Memory B cell (primary cell): ENCODE results near the gene SGTA.
A peak's percentile ranks its signal among the peaks of the same experiment; 100 is the strongest.

Experiments used
- ATAC-seq: fragments of 150-1000 bp; cut with Tn5 transposase; 2 replicates; pipeline ENCODE4 v1.10.0; 2021; ENCODE audit warnings: low read depth, mild to moderate bottlenecking, moderate library complexity
- DNase-seq, 2 donors: peaks; one replicate each; pipeline ENCODE4 v3.0.0; 2022; ENCODE audit warnings: low spot score in 2 of 2
- H3K27ac Mint-ChIP-seq: one replicate; pipeline ENCODE4 v1.8.0; 2022; ENCODE audit warnings: mild to moderate bottlenecking, moderate library complexity, mixed read lengths
- H3K27me3 Mint-ChIP-seq: one replicate; pipeline ENCODE4 v1.8.0; 2022; ENCODE audit warnings: mixed read lengths
- H3K36me3 Mint-ChIP-seq: one replicate; pipeline ENCODE4 v1.8.0; 2022; ENCODE audit warnings: mild to moderate bottlenecking, mixed read lengths
- H3K4me1 Mint-ChIP-seq: one replicate; pipeline ENCODE4 v1.8.0; 2022; ENCODE audit warnings: mixed read lengths
- H3K4me3 Mint-ChIP-seq: one replicate; pipeline ENCODE4 v1.8.0; 2022; ENCODE audit warnings: mild to moderate bottlenecking, moderate library complexity, mixed read lengths
- H3K9me3 Mint-ChIP-seq: one replicate; pipeline ENCODE4 v1.8.0; 2022; ENCODE audit warnings: mixed read lengths

The SGTA gene

GRCh38 chr19:2729943-2730818 lies 52.9 kb downstream of the SGTA start:
- Mint-ChIP-seq H3K4me3 (no peak overlapping the region), H3K4me1 (peaks cover 29% of the 10 kb centered on the region), H3K27ac (no peak overlapping the region), H3K9me3 (no peaks in the 10 kb centered on the region), H3K36me3 (peaks cover 14% of the 10 kb centered on the region), H3K27me3 (no peaks in the 10 kb centered on the region)
- no peak for ATAC-seq
- DNase-seq: no peak

- Mint-ChIP-seq H3K9me3 (no peaks in the 10 kb centered on the region), H3K27ac (peak overlapping the region; percentile 63), H3K4me3 (peak overlapping the region; percentile 19), H3K36me3 (peaks cover 5% of the 10 kb centered on the region), H3K4me1 (peaks cover 21% of the 10 kb centered on the region), H3K27me3 (no peaks in the 10 kb centered on the region)
- ATAC-seq: peak; percentile 69
- no peak for DNase-seq
Observed at GRCh38 chr19:2728783-2729387, 54.2 kb downstream of the SGTA start.

- Mint-ChIP-seq H3K4me3 (no peak overlapping the region), H3K9me3 (no peaks in the 10 kb centered on the region), H3K36me3 (peaks cover 2% of the 10 kb centered on the region), H3K4me1 (peaks cover 21% of the 10 kb centered on the region), H3K27me3 (no peaks in the 10 kb centered on the region), H3K27ac (no peak overlapping the region)
- DNase-seq (no peak), ATAC-seq (no peak)
Observed at GRCh38 chr19:2727640-2727944, 55.5 kb downstream of the SGTA start.

GRCh38 chr19:2726904-2727639 lies 56.0 kb downstream of the SGTA start:
- peaks cover 2% of the 10 kb centered on the region for H3K36me3 Mint-ChIP-seq
- peak; percentile 48 for ATAC-seq
- no peaks in the 10 kb centered on the region for H3K27me3 Mint-ChIP-seq
- no peak for DNase-seq
- peak overlapping the region; percentile 63 for H3K4me3 Mint-ChIP-seq
- H3K27ac Mint-ChIP-seq: peak overlapping the region; percentile 73
- no peaks in the 10 kb centered on the region for H3K9me3 Mint-ChIP-seq
- peaks cover 22% of the 10 kb centered on the region for H3K4me1 Mint-ChIP-seq

GRCh38 chr19:2726160-2726855 lies 56.8 kb downstream of the SGTA start:
- Mint-ChIP-seq H3K27ac (peak overlapping the region; percentile 73), H3K4me1 (peaks cover 26% of the 10 kb centered on the region), H3K9me3 (no peaks in the 10 kb centered on the region), H3K4me3 (no peak overlapping the region), H3K27me3 (no peaks in the 10 kb centered on the region), H3K36me3 (peaks cover 1% of the 10 kb centered on the region)
- peak; percentile 23 for ATAC-seq
- DNase-seq: no peak

GRCh38 chr19:2724148-2724557 lies 58.9 kb downstream of the SGTA start:
- H3K27me3 Mint-ChIP-seq: no peaks in the 10 kb centered on the region
- H3K4me3 Mint-ChIP-seq: no peak overlapping the region
- H3K27ac Mint-ChIP-seq: no peak overlapping the region
- H3K4me1 Mint-ChIP-seq: peaks cover 32% of the 10 kb centered on the region
- H3K36me3 Mint-ChIP-seq: no peaks in the 10 kb centered on the region
- no peak for ATAC-seq
- DNase-seq: no peak
- no peaks in the 10 kb centered on the region for H3K9me3 Mint-ChIP-seq

- Mint-ChIP-seq H3K4me3 (no peak overlapping the region), H3K27me3 (no peaks in the 10 kb centered on the region), H3K27ac (no peak overlapping the region), H3K4me1 (peaks cover 31% of the 10 kb centered on the region), H3K9me3 (no peaks in the 10 kb centered on the region), H3K36me3 (no peaks in the 10 kb centered on the region)
- DNase-seq (no peak), ATAC-seq (no peak)
Observed at GRCh38 chr19:2723747-2724146, 59.3 kb downstream of the SGTA start.

- H3K4me1 Mint-ChIP-seq: peaks cover 27% of the 10 kb centered on the region
- H3K4me3 Mint-ChIP-seq: no peak overlapping the region
Observed at GRCh38 chr19:2723345-2723715, 59.7 kb downstream of the SGTA start.

GRCh38 chr19:2722541-2723344 lies 60.3 kb downstream of the SGTA start:
- H3K27me3 Mint-ChIP-seq: no peaks in the 10 kb centered on the region
- ATAC-seq (peak; percentile 42), DNase-seq (no peak)
- H3K4me3 Mint-ChIP-seq: peak overlapping the region; percentile 68
- H3K27ac Mint-ChIP-seq: no peak overlapping the region
- H3K9me3 Mint-ChIP-seq: no peaks in the 10 kb centered on the region
- H3K36me3 Mint-ChIP-seq: no peaks in the 10 kb centered on the region
- H3K4me1 Mint-ChIP-seq: peaks cover 31% of the 10 kb centered on the region

More at GRCh38 chr19:2723345-2723715, 59.7 kb downstream of the SGTA start:
- ATAC-seq (no peak), DNase-seq (no peak)
- no peaks in the 10 kb centered on the region for H3K27me3 Mint-ChIP-seq
- no peaks in the 10 kb centered on the region for H3K9me3 Mint-ChIP-seq
- no peak overlapping the region for H3K27ac Mint-ChIP-seq
- H3K36me3 Mint-ChIP-seq: no peaks in the 10 kb centered on the region

GRCh38 chr19:2721570-2722540 lies 61.2 kb downstream of the SGTA start:
- no peaks in the 10 kb centered on the region for H3K36me3 Mint-ChIP-seq
- no peaks in the 10 kb centered on the region for H3K9me3 Mint-ChIP-seq
- no peak for DNase-seq
- H3K27me3 Mint-ChIP-seq: no peaks in the 10 kb centered on the region
- no peak for ATAC-seq
- peak overlapping the region; percentile 68 for H3K4me3 Mint-ChIP-seq
- peaks cover 28% of the 10 kb centered on the region for H3K4me1 Mint-ChIP-seq
- no peak overlapping the region for H3K27ac Mint-ChIP-seq

GRCh38 chr19:2720777-2721569 lies 62.1 kb downstream of the SGTA start, which contains the start of gene DIRAS1:
TSS of gene DIRAS1 (minus strand) at chr19:2721372. CDS start at chr19:2717806, 3,566 bp downstream.
- peak; percentile 44 for ATAC-seq
- H3K36me3 Mint-ChIP-seq: peaks cover under 1% of the 10 kb centered on the region
- H3K4me3 Mint-ChIP-seq: peak within 1 kb of the TSS; percentile 82
- H3K4me1 Mint-ChIP-seq: peaks cover 28% of the 10 kb centered on the region
- no peaks in the 10 kb centered on the region for H3K27me3 Mint-ChIP-seq
- no peak for DNase-seq
- no peaks in the 10 kb centered on the region for H3K9me3 Mint-ChIP-seq
- peak within 1 kb of the TSS; percentile 83 for H3K27ac Mint-ChIP-seq
